Measurements from ENCODE around the gene FNDC4.

GRCh38 chr2:27494284-27494943 is 586 bp downstream of the FNDC4 start:
- TF ChIP-seq CTCF (conservative IDR thresholded peaks at IDR 0.05; ENCODE audit: low read length), result no peak
- TF ChIP-seq EZH2phosphoT487 (IDR thresholded peaks at IDR 0.05; ENCODE audit: borderline replicate concordance), result no peak

Data from Loucy (cell line).